LNCAP (cell line): ENCODE measurements around the gene KCND3.

Source experiments
- CTCF ChIP-seq: fragments of 450-650 bp; IDR thresholded peaks from 2 replicates; pipeline ENCODE4 v1.5.1; 2017; ENCODE audit warnings: mild to moderate bottlenecking

Gene KCND3

GRCh38 chr1:111938536-111938935 lies 50.9 kb downstream of the KCND3 start:
- TF ChIP-seq CTCF = no peak

DNA sequence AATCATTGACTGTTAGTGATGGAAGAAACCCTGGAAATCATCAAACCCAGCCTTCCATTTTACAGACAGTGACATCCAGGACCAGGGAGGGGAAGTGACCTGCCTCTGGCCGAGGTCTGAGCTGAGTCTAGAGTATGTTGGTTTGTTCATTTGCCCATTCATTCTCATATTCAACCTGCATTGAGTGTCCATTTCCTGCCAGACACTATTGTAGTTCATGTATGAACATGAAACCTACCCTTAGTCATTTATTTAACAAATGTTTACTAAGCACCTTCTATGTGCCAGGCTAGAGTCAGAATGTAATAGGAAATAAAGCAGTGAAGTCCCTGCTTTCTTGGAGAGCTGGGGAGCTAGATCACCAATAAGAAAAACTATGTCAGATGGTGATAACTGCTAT lies 51.3 kb downstream of the KCND3 start:
- TF ChIP-seq CTCF = no peak

GRCh38 chr1:111937147-111937725 lies 52.2 kb downstream of the KCND3 start:
- TF ChIP-seq CTCF = no peak

- no peak for TF ChIP-seq CTCF
Observed at GRCh38 chr1:111934106-111934852, 55.2 kb downstream of the KCND3 start.

DNA sequence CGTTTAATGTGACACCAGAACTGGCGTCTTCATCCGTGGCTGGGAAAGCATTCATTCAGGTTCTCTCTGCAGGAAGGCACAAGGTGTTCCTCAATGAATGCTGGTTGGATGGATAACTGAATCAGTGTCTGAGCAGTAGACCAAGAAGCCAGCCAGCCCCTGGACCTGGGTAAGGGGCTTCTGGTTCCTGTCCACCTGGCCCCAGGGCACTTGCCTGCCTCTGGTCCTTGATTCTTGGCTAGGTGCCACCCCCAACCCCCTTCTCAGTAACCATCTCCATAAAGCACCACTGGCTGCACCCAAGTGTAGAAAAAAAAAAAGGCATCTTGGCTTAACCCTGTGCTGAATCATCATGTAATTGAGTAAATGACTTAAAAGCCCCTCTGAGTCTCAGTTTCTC lies 59.1 kb downstream of the KCND3 start:
- no peak for TF ChIP-seq CTCF

- TF ChIP-seq CTCF = no peak
Observed at GRCh38 chr1:111928531-111928930, 60.9 kb downstream of the KCND3 start.

DNA sequence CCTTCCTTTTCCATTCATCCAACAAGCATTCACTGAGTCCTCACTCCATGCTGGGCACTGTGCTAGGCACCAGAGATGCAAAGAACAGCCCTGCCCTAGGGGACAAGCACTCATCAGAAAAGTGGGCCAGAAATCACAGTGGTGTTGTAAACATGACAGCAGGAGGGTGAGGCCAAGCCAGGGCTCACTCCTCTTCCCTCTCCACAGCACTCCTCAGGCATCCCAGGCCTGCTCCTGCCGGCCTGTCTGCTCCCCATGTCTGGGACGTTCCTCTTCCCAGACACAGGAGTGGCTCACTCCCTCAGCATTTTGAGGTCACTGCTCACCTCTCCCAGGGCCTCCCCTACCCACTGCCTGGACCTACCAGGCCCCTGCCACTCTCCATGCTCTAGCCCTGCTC lies 61.8 kb downstream of the KCND3 start:
- no peak for TF ChIP-seq CTCF
